GM18498 (cell line): ENCODE measurements around the gene DDX1.

Experiments
- ATAC-seq: cut with Tn5 transposase; IDR thresholded peaks from one replicate; pipeline ENCODE4 v1.9.1; 2021; ENCODE audit warnings: mild to moderate bottlenecking, moderate library complexity; ENCODE audit not compliant: unreplicated experiment

DDX1 gene

DNA sequence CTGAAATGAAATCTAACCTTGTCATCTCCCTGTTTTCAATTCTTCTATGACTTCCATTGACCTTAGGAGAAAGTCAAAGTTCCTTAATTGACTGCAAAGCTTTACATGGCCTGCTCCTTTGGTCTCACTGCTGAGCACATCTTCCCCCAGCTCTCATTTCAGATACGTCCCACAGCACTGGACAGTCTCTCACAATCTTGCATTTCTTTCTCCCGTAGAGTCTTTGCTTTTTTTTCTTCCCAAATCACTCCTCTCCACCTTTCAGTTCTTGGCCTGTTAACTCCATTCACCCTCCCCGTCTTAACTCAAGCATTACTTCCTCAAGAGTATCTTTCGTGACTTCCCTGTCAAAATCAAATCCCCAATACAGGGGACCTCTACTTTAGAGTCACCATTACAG is 67.2 kb downstream of the DDX1 start:
- ATAC-seq: no peak

DNA sequence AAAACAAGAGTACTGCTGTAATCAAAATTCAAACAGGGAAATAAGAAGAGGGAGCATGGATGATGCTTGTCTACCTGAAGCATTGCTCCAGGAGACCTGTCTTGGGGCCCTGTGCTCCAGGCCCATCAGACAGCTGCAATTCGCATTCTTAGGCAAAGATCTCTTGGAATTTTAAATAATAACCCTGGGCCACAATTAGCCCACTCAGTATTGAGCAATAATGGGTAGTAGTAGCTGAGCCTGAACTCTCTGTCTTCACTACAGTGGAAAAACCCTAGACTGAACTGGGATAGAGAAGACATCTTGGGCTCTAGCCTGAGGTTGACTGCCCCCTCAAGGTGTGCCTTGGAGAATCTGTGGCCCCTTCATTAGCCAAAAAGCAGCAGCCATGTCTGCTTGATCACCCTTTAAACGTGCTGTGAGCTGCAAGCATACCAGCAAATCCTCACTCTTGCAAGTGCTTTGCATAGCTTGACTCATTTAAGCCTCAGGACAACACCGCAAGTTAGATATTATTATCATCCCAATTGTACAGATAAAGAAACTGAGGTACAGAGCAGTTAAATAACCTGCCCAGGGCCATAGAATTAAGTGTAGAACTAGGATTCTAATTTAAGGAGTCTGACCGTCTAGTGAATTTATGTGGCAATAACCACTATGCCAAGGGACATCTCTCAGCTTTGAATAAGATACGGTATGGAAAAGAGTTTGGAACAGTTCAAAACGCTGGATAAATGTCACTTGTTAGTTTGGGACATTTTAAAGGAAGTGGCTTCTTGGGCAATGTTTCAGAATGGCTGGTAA is 69.0 kb downstream of the DDX1 start:
- no peak for ATAC-seq

DNA sequence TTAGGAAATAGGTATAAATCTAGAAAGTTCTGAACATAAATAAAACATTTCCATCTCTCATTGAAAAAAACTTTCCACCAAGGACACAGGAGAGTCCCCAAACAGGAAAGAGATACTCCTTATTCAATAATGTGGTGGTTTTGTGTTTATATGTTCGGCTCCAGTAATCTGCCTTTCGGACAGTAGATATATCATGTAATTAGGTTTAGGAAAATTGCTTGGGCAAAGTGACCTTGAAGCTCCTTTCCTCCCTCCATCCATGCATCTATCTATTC is 69.6 kb downstream of the DDX1 start:
- ATAC-seq: no peak

DNA sequence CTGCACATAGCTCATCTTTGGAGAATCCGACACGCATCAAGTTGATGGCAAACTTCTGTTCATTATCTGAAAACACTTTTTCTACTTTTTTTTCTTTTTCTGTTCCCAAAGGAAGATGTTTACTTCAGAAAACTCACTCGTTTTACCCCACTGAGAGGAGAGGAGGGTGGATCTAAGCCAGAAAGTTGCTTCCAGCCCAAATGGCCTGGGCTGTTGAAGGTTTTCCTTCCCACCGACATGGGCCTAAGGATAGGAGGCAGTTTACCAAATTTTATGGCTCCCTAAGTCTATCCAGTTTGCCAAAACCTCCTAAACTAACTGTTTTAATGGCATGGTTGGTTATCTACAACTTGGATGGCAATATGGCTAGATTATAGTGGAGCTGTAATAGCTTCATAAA is 70.4 kb downstream of the DDX1 start:
- no peak for ATAC-seq

DNA sequence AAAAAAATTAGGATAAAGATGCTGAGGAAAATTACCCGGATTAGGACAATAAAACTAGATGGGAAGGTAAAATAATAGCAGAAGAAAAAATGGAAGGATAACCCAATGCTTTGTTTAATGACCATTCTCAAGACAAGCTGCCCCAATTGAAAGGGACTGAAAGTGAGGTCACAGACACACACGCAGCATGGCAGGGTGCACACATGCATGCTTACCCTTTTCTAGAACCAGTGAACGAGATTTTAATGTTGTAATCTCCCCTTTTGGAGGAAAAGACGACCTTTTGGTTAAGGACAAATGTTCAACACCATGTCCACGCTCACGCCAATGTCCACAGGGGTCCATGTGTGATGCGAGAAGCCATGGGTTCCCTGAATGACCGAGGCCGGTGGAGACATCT is 70.9 kb downstream of the DDX1 start:
- no peak for ATAC-seq

DNA sequence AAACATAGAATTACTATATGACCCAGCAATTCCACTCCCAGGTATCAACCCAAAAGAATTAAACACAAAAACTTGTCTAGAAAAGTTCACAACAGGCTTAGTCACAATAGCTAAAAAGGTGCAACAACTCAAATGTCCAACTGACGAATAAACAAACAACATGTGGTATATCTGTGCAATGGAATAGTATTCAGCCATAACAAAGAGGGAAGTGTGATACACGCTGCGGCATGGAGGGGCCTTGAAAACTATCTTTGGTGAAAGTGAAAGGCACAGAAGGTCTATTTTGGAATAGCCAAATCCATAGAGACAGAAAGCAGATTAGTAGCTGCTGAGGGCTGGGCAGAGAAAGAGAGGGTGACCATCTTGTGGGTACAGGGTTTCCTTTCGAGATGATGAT is 72.1 kb downstream of the DDX1 start:
- ATAC-seq: no peak

DNA sequence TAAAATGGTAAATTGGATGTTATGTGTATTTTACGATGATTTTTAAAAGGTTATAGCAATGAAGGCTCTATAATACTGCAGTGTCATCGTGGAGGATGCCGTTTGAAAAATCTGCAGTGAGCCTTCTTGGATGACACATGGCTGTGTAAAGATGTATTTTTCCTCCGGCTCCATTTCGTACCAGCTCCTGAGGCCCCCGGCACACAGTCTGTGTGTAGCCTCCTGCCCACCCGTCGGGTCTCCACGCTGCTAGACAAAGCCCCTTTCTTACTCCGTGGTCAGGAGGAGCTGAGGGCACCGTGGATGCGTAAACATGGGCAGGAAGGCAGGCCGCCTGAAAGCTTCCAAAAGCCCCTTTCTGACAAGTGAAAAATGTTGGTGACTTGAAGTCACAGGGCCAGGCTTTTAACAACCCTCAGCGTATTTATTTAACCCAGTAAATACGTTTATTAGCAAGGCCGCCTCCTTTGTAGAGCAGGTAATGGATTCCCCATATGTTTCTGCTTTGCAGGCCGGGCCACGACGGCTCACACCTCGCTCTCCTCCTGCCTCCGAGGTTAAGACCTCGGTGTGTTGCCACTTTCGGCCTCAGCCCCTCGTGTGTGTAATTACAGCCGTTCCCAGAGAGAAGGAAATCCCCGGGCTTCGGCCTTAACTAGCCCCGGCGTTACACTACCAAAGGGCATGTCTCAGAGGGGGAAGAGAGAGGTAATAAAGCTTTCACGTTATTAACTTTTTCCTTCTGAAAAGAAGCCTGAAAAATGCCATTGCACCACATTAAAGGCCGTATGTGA is 72.8 kb downstream of the DDX1 start:
- no peak for ATAC-seq

DNA sequence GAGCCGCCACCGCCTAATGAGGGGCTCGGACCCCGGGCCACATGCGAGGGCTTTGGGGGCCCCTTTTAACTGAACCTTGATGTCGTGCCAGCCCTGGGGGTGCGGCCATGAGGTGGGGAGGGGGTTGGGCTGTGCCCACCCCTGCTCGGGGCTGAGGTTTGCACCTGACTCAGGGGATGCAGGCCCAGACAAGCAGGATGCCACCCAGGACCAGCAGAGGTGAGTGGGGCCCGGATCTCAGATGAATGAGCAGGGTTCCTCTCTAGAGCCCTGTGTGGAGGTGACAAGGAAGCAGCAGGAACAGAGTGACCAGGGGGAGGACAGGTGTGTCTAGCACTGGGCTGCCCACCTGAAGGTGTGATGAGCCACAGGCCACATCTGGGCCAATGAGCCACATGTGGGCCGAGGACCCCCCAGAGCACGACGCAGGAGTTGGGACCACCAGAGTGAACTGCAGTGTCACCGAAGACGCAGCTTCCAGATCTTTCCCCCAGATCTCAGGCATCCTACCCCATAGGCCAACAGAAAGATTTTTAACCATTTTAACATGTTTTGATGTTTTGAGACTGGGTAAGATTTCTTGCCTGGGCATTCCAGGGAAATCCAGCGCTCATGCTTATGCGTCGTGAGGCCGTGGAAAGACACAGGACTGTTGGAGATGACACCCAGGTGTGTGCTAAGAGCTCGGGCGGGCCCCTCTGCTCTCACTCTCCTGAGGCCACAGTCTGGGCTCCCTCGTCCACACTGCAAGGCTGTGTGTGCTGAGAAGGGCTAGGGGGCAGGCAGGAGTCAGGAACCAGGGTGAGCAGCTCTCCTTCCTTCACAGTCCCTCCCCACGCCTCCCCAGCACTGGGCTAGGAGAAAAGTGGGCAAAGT is 73.6 kb downstream of the DDX1 start:
- ATAC-seq: no peak

DNA sequence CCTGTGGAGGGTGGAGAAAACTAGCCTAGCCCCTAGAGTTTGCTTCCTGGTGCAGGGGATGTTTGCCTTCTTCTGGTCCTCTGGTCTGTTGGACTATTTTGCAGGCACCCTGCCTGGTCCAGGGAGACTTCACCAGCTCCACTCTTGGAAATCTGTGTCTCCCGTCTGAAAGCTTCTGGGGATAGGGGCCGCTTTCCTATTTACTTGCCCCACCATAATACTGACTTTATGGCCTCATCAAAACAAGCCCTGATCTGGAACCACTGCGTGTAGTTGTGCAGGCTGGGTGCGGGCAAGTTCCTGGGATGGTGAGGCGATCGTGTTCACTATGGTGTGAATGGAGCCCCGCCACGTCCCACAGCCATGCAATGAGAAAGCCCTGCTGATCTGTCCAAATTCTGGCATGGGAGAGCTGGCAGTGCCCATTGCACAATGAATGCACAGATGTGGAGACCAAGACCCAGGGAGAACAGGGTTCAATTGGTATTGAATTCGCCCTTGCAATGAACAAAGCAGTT is 74.3 kb downstream of the DDX1 start:
- ATAC-seq: no peak

DNA sequence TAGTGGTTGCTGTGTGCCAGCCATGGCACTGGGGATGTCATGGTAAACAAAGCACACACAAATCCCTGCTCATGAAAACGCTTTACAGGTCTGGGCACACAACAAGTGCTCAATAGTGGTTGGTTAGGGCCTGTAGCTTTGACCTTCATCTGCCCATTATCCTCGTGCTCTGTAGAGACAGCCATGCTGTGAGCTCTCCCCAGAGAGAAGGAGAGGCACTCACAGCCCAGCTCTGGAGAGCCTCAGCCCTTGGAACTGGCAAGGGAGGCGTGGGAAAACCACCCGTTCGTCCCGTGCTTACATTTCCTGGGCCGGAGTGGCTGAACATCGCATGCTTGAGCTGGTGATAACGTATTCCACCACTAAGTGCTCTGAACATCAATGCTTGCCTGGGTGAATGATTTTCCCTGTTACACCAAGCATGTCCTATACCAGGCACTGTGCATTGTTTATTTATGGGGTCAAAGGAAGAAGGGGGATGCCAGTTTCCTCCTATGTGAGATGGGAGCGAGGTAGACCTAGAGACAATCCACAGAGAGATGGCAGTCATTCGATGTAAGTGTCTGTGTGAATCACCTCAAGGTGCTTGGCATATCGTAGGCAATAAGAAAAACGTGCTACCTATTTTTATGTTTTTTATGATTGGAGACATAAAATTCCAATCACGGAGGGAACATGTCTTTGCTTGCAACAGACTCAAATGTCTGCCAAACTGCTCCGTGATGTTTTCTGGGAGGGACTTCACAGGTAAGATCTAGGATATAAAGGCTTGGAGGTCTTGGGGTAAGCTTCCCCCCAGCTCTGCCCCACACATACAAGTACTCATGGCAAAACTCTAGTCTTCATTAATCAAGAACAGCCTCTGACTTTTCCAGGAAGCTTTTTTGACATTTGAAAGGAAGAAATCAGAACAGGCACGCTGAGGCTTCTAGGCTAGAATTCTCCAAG is 75.5 kb downstream of the DDX1 start:
- no peak for ATAC-seq

DNA sequence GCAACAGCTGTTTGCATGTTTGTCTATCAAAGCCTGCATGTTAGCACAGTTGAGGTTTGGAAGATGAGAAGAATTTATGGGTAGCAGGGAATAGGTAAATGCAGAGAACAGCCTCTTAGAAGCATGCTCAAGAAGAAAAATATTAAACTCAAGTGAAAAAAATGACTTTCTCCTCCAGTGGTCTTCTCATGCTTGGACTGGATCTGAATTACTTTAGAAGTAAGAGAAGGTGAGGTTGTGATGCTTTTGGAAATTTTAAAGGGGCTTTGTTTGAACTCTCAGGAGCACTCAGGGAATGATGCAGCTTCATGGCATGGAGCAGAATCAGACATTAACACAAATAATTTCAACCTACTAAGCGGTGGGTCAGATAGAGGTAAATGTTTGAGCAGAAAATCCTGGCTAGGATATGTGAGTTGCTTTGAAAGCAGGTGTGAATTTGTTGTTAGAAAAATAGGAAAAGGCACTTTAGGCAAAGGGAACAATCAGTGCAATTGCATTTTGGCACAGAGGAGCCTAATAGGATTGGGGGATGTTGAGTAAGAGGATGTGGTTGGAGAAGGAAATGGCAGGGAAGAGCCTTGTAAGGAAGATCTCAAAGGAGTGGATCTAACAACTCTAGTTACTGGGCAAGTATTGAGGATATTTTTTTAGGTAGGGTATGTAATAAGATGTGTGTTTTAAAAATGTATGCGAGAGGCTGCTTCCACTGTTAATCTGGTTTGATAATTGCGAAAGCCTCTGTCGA is 76.3 kb downstream of the DDX1 start:
- no peak for ATAC-seq

DNA sequence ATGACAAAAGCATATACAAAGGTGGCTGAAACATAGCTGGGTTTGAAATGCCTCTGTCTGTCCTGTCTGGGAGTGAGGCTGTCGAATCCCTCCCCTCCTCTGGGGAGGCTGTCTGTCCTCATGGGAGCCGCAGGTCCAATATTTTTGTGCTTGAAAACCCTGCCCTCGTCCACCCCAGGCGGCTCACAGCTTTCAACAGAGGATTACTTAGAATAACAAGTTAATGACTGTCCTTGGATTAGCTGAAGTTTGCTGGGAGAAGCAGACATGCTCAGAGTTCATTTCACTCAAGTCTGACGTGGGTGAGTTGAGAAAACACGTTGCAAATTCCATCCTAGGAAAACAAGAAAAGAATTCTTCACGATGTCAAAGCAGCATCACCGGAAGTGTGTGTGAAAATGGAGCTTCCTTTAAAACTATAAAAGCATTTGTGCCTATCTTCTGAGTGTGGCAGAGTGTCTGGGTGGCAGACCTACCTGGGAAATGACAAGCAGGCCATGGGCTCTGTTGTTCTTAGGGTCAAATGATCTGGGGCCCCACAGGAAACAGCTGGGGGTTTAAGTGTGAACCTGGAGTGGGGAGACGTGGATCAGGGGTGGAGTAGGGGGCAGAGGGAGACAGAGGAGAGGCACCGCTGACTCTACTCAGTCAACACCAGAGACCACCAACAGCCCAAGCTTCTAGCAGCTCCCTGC is 77.1 kb downstream of the DDX1 start:
- ATAC-seq: no peak

DNA sequence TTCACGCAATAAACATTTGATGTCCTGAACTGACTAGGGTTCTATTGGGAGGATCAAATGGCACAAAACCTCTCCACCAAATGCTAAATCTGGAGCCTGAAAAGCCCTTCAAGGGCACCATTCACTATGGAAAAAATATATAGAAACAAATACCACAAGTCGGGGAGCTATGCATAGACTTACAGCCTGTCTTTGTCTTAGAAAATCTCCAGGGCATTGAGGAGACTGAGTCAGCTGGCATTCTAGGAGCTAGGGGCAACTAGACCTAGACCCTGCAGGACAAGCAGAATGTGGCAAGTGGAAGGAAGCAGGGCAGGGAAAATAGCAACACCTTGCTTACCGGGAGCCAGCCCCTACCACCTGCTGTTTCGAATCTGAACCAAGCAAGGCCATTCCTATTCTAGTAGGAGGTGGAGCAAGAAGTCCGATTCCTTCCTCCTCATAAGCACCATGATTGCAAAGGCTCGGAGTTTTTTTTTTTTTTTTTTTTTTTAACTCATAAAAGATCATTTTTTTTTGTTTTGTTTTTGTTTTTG is 77.8 kb downstream of the DDX1 start:
- ATAC-seq: no peak

DNA sequence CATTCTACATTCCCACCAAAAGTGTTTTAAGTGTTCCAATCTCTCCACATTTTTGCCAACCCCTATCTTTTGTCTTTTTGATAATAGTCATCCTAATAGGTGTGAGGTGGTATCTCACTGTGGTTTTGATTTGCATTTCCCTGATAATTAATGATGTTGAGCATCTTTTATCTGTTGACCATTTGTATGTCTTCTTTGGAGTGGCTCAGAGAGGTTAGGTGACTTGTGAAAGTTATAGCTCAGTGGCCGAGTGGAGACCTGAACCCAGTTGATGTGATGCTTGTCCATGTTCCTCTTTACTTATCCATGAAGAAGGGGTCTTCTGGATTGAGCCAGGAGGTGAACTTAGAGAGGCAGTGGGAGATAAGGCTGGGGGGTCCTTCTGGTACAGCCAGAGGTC is 78.8 kb downstream of the DDX1 start:
- ATAC-seq: no peak

DNA sequence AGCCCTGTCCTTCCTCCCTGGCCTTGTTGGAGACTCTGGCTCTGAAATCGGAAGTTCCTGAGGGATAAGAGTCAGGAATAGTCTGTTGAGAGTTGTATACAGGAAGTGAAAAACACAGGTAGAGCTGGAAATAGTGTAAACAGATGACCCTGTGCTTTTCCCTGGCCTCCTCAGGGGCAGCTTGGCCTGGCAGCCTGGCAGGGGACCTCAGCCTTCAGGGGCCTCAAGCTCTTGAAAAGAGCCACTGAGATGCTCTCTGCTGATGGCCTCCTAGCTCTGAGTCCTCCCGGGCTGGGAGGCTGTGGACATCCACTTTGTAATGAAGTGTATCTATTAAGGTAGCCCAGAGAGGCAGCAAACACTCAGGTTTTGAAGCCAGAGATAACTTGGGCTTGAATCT is 79.3 kb downstream of the DDX1 start:
- no peak for ATAC-seq

DNA sequence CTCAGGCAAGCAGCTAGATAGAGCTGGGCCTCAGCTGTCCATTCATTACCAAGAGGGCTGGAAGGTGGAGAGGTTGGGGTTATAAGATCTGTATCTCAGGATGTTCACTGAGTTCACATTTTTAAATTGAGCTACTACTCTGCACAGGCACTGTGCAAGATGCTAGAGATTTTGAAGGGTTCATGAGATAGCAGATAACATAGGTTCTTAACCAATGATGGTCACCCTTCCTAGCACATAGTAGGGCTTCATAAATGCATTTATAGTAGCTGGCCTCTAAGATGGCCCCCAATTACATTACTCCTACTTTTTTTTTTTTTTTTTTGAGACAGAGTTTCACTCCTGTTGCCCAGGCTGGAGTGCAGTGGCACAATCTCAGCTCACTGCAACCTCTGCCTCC is 79.7 kb downstream of the DDX1 start:
- ATAC-seq: no peak

DNA sequence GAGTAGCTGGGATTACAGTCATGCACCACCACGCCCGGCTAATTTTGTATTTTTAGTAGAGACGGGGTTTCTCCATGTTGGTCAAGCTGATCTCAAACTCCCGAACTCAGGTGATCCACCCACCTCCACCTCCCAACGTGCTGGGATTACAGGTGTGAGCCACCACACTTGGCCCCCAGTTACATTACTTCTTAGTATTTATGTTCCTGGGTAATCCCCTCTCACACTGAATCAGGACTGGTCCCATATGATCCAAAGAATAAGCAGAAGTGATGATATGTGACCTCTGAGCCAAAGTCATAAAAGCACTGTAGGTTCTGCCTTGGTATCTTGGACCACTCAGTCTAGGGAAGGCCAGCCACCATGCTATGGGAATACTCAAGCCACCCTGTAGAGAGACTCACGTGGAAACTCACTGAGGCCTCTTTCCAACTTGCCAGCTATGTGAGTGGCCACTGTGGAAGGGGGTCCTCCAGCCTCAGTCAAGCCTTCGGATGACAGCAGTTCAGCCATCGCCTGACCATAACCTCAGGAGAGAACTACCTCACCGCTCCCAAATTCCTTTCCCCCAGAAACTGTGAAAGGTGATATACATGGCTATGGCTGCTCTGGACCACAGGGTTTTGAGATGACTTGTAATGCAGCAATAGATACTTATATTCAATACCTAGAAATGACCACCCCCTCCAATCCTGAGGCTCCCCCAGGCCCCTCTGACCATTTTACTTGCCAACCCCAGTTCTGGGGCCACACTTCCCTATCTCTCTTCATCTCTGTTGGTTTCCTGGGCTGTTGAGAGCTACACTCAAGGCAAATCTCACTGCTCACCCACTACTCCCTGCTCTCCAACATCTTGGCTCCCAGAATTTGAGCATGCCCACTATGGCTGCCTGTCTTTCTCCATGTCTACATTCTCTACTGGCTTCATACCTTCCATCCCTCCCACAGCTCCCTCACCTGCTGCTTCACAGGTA is 80.5 kb downstream of the DDX1 start:
- ATAC-seq: no peak
